Endometrial microvascular endothelial cells (primary cell): ENCODE results near the gene DACH1. TPM values are rescaled to one million over a fixed set of nuclear protein-coding genes. Genes with fewer than 3 reads are reported as not detected.

Experiments
- in situ Hi-C: cut with HindIII; loops from 2 replicates; pipeline ENCODE4 v1.10.0; 2017; ENCODE audit warnings: low sequenced_read_pairs, low pct_unique_long_range_greater_than_20kb; ENCODE audit errors: inconsistent ontology term
- total RNA-seq: library from RNA; depleted of rRNA; stranded (reverse); fragments of >200 nt; gene quantifications from one replicate; pipeline ENCODE4 v1.2.3, GENCODE V29; 2015; ENCODE audit errors: inconsistent ontology term

Gene DACH1
- total RNA-seq, 1 donor from 2014 or later, result 1.1 TPM

DNA sequence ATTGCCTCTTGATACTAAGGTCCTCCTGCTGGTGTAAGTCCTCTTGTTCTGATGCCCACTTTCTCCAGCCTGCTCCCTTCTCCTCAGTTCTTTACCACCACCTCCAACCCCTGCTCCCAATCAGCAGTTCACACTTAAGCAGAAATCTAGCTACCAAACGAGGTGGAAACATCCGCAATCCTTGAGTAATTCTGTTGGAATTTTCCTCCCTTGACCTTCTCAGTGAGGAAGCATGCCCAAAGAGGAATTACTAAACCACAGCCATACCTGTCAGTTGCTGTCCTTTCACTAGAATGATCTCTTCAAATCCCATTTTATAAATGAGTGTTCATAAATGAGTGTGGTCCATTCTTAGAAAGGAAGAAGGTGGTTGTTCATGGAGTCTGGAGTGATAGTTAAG is 289.9 kb downstream of the DACH1 start:
- in situ Hi-C loops, result no loop called here

GRCh38 chr13:71576571-71576970 is 290.4 kb downstream of the DACH1 start:
- in situ Hi-C loops, result no loop called here

GRCh38 chr13:71546881-71547280 is 320.1 kb downstream of the DACH1 start:
- in situ Hi-C loops, result no loop called here

- in situ Hi-C loops, result no loop called here
These were observed 326.9 kb downstream of the DACH1 start for GRCh38 chr13:71540098-71540497.

- in situ Hi-C loops, result no loop called here
These were observed 330.8 kb downstream of the DACH1 start for GRCh38 chr13:71536201-71536600.

- in situ Hi-C loops, result no loop called here
These were observed 342.2 kb downstream of the DACH1 start for GRCh38 chr13:71524613-71525304.

DNA sequence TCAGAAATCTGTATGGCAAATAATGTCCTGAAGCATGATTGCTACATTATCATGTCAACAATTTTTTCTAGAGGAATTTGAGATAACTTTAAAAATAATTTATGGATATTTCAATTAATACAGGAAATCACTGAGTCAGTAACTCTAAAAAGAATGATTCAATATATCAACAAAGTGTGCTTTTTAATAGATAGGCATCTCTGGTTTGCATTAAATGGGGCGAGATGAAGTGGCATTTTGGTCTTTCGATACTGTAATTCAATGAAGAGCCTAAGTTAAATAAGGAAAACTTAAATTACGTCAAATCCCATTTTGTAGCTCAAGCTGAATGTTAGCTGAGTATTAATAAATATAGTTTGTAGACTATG is 342.8 kb downstream of the DACH1 start:
- in situ Hi-C loops, result no loop called here

DNA sequence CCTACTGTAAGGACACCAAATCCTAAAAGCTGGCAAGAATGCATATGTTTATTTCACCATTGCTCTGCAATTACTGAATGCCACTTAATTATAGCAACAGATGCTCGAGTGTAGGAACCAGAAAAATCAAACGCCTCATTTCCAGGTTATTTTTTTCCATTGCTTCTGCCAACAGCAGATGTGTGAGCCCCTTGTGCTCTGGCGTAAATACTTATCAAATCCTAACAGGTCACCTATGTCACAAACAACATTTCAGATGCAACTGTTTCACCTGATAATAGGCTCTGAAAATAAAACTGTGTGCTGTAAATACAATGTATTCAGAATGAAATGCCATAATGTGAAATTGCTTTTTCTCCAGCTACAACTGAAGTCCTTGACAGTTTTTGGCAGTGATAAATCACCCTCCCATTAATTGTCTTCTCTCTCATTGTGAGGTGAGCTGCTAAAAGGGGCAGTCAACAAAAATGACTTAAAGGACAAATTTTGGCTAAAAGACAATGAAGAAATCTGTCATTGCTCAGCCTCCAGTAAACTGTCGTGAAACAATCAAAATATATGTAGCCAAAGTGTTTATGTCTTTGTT is 344.0 kb downstream of the DACH1 start:
- in situ Hi-C loops, result no loop called here

GRCh38 chr13:71517004-71517403 is 350.0 kb downstream of the DACH1 start:
- in situ Hi-C loops, result no loop called here

GRCh38 chr13:71516521-71516920 is 350.5 kb downstream of the DACH1 start:
- in situ Hi-C loops, result no loop called here

DNA sequence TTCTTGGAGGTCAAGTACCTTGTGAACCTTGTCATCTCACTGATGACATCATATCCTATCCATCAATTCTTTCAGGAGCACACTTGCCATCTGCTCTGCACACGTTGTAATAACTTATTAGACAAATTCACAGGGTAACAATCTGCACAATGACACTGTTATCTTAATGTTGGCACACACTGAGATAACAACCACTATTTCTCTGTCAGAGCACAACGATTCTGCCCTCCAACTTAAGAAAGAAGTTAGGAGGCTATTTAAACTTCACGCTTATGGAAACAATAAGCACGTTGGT is 351.3 kb downstream of the DACH1 start:
- in situ Hi-C loops, result no loop called here

GRCh38 chr13:71514900-71515743 is 351.9 kb downstream of the DACH1 start:
- in situ Hi-C loops, result no loop called here

- in situ Hi-C loops, result no loop called here
These were observed 353.5 kb downstream of the DACH1 start for GRCh38 chr13:71513411-71514033.

DNA sequence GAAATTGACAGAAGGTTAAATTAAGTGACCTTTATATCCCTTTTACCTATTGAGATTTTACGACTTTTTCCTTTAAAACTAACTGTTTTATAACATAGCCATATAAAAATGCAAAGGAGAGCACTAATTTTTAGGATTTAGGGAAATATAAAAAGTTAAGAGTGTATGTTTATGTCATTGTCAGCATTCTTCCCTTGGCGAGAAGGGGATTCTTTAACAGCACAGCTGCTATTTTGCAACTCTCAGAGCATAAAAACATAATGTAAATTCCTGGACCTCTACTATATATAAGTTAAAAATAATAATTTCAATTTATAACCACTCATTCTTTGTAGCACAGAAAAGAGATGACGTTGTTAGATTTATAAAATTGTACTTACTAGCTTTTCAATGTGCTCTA is 363.2 kb downstream of the DACH1 start:
- in situ Hi-C loops, result no loop called here

GRCh38 chr13:71499944-71500514 is 367.0 kb downstream of the DACH1 start:
- in situ Hi-C loops, result no loop called here

DNA sequence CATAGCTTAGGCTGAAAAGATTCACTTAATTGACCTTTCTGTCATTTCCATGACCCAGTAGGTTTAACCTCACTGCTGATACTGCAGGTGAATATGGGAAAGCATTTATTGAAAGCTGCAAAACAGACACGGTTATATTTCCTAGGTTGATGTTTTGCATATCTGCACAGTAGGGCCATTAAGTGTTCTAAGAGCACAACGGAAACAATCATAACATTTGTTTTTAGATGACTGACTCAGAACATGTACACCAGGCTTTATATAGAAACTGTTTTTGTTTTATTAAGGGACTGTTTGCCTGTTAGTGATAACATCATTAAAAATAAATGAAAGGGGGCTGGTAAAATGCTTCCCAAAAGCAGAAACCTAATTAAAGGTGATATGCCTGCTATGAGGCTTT is 367.8 kb downstream of the DACH1 start:
- in situ Hi-C loops, result no loop called here

DNA sequence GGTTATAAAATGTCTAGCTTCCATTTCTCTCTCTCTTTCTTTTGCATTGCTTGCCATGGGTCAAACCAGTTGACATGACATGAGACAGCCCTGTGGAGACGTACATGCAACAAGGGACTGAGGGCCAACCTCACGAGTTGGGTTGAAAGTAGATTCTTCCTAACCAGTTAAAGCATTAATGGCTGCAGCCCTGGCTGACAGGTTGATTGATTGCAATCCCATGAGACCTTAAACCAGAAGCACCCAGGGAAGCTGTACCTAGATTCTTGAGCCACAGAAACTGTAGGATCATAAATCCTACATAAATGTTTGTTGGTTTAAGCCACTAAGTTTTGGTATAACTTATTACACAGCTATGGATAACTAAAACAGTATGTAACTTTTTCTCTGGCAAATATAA is 373.8 kb downstream of the DACH1 start:
- in situ Hi-C loops, result no loop called here

GRCh38 chr13:71492346-71492871 is 374.6 kb downstream of the DACH1 start:
- in situ Hi-C loops, result no loop called here

GRCh38 chr13:71491010-71491409 is 376.0 kb downstream of the DACH1 start:
- in situ Hi-C loops, result no loop called here
